Measurements from ENCODE around the gene ROBO2.

Gene ROBO2

GRCh38 chr3:77526573-77527113 lies 486.7 kb downstream of the ROBO2 start:
- DNase-seq: no peak

DNA sequence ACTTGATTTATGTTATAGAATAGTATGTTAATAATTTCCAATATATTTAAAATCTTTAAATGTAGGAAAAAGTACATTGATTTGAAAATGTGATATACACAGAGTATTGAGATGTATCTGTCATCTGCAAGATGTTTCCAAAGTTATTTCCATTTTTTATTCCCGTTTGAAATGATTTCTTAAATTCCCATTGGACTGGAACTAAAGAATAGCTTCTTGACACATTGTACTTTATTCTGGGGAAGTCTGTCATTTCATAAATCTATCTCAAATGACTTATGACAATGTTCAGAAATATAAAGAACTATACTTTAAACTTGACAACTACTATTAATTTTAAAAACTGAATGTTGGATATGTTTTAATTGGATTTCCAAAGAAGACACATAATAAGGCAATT lies 489.6 kb downstream of the ROBO2 start:
- DNase-seq: no peak

- DNase-seq: no peak
Observed at GRCh38 chr3:77530870-77531269, 491.0 kb downstream of the ROBO2 start.

GRCh38 chr3:77535116-77535515 lies 495.2 kb downstream of the ROBO2 start:
- no peak for DNase-seq

GRCh38 chr3:77536038-77536775 lies 496.3 kb downstream of the ROBO2 start:
- no peak for DNase-seq

- DNase-seq: no peak
Observed at GRCh38 chr3:77539014-77539413, 499.1 kb downstream of the ROBO2 start.

DNA sequence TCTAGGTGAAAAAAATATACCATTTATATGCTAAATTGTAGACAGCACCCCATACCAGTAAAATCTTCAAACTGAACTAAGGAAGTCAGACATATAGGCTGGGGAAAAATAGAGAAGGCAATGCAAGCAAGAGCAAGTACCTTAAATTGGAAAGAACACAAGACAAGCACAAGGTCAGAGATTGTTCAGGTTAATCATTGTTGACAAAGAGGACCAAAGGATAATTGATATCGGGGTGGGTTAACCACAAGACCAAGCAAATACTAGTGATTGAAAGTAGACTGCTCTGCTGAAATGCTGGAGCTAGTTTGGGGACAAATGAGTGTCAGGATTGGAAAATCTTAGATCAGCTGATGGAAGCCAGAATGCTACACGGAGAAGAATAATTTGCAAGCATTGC lies 499.8 kb downstream of the ROBO2 start:
- DNase-seq: no peak

GRCh38 chr3:77541203-77541922 lies 501.5 kb downstream of the ROBO2 start:
- no peak for DNase-seq

DNA sequence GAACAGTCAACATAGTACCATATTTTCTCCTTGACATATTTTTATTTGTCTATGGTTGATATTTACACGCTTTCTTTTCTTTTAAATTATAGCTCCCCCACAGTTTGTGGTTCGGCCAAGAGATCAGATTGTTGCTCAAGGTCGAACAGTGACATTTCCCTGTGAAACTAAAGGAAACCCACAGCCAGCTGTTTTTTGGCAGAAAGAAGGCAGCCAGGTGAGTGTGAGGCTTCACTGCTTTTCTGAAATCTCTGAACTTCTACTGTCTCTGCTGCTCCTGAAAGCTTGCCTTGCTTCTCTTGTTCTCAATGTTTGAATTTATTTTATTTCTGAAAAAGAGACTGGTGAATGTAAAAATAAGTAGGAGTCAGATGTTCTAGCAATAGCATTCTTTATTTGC lies 506.3 kb downstream of the ROBO2 start:
- no peak for DNase-seq

GRCh38 chr3:77549034-77549433 lies 509.1 kb downstream of the ROBO2 start:
- no peak for DNase-seq

DNA sequence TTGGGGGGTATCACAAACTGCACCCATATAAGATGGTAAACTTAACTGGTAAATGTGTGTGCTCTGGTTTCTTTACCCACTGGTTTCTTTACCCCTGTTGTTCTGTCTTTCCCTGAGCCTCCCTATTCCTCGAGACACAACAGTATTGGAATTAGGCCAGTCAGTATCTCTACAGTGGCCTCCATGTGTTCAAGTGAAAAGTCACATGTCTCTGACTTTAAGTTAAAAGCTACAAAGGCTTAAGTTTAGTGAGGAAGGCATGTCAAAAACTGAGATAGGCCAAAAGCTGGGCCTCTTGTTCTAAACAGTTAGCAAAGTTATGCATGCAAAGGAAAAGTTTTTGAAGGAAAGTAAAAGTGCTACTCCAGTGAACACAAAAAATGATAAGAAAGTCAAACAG lies 513.3 kb downstream of the ROBO2 start:
- no peak for DNase-seq

GRCh38 chr3:77562089-77562488 lies 522.2 kb downstream of the ROBO2 start:
- DNase-seq: no peak

GRCh38 chr3:77563012-77563411 lies 523.1 kb downstream of the ROBO2 start:
- DNase-seq: no peak

- no peak for DNase-seq
Observed at GRCh38 chr3:77566055-77566454, 526.2 kb downstream of the ROBO2 start.

GRCh38 chr3:77571971-77572715 lies 532.2 kb downstream of the ROBO2 start:
- DNase-seq: no peak

DNA sequence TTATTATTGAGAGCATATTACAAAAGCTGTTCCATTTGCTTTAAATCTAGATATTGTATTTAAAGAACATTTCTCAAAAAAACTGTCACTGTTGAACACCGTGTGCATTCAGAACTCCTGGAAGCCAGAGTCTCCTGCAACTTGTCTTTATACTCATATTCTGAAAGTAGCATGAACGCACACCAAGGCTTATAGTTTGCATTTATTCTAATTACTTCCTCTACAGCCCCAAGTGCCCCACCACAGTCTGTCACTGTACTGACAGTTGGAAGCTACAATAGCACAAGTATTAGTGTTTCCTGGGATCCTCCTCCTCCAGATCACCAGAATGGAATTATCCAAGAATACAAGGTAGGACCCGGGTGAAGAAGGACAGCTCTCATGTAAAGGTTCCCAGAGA lies 537.4 kb downstream of the ROBO2 start:
- no peak for DNase-seq

DNA sequence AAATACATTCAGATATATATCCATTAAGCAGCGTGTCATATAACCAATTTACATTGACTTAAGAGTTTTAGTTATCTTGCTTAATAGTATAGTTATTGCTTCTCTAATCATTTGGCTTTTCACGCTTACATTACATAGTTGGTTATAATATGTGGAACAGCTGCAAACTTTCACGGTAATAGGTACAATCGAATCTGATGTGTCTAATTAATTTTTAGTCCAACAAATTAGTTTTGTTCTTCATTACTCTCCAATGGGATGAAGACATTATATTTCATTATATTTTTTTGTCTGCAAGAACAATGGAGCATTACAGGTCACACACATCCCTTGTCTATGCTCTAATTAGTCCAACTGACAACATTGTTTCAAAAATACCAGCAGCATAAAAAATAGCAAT lies 546.3 kb downstream of the ROBO2 start:
- DNase-seq: no peak

GRCh38 chr3:77588863-77589262 lies 549.0 kb downstream of the ROBO2 start:
- no peak for DNase-seq

- no peak for DNase-seq
Observed at GRCh38 chr3:77590191-77590590, 550.3 kb downstream of the ROBO2 start.

- DNase-seq: no peak
Observed at GRCh38 chr3:77595371-77595870, 555.5 kb downstream of the ROBO2 start.

GRCh38 chr3:77599948-77600347 lies 560.0 kb downstream of the ROBO2 start:
- DNase-seq: no peak

DNA sequence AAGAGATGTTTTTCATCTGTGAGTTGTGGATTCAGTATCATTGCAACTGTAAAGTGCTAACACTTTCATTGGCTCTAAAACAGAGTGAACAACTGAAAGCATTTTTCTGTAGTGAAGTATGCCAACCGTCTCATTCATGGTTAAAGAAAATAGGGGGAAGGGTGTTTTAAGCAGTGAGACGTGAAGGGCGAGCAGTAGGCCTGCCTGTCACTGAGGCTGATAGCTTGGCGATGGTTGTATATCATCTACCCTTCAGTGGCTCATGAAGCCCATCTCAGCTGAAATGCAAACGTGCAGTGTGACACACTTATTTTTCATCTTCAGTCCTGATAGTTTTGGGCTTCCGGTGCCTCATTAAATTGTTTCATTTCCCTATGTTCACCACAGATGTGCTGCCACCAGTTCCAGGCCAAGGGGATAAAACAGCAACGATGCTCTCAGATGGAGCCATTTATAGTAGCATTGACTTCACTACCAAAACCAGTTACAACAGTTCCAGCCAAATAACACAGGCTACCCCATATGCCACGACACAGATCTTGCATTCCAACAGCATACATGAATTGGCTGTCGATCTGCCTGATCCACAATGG lies 562.0 kb downstream of the ROBO2 start:
- no peak for DNase-seq

DNA sequence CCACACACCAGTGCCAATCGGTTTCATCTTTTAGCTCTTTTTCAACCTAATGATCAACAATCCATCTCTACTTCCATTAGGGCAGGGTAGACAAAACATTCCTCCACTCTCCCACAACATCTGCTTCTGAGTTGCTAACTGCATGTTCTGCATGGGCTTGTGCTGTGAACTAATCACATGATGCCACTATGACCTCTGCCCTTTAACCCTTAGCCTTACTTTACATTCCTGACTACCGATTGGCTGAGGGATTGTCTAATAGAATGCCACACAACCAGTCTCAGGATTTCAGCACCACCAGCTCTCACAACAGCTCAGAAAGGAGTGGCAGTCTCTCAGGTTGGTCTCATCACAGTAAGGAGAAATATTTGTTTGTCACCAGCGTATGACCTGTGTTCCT lies 562.8 kb downstream of the ROBO2 start:
- no peak for DNase-seq

Data from SHP77 treated with DMSO at 0.1 percent for 48 hours (cell line).